Erythroblast (primary cell): ENCODE data around the gene PDE5A.

Experiments used
- DNase-seq, 2 experiments: peaks; one replicate each; lab custom pipeline; 2025; lab: John Stamatoyannopoulos, UW
- GATA1 ChIP-seq: IDR thresholded peaks from 2 replicates; pipeline ENCODE4 v1.6.1; 2011; ENCODE audit warnings: low read depth, mild to moderate bottlenecking, control low read depth, low read length, moderate library complexity
- POLR2A ChIP-seq: IDR thresholded peaks from 2 replicates; pipeline ENCODE4 v1.6.1; 2011; ENCODE audit warnings: mild to moderate bottlenecking, low read length

PDE5A gene

GRCh38 chr4:119585771-119586170 lies 42.8 kb downstream of the PDE5A start:
- no peak for DNase-seq
- TF ChIP-seq POLR2A, result no peak
- no peak for TF ChIP-seq GATA1

DNA sequence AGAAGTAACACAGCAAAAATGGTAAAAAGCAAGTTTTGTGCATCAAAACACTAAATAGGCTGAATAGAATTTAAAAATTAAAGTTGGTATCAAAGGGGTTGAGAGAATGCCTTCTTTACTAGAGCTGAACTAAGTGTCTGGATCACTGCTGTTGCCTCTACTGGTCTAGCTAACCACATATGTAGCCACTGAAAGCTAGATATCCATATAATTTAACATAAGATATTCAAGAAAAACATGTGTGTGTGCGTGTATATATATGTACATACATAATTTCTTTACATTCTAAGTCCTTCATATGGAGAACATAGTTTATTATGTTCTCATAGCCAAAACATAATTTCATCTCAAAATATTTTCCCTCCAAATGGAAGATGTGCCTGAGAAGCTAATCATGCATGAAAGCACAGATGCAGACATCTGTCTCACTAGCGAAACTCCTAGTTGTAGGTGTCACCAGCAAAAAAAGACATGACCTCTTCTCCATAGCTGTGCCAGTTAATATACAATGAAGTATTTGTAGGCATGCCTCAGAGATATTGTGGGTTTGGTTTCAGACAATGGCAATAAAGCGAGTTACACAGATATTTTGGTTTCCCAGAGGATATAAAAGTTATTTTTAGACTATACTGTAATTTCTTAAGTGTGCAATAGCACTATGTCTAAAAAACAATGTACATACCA lies 47.3 kb downstream of the PDE5A start:
- DNase-seq, result no peak
- no peak for TF ChIP-seq POLR2A
- TF ChIP-seq GATA1, result no peak

- TF ChIP-seq GATA1 (no peak), POLR2A (no peak)
- no peak for DNase-seq
Observed at GRCh38 chr4:119580293-119580692, 48.3 kb downstream of the PDE5A start.

DNA sequence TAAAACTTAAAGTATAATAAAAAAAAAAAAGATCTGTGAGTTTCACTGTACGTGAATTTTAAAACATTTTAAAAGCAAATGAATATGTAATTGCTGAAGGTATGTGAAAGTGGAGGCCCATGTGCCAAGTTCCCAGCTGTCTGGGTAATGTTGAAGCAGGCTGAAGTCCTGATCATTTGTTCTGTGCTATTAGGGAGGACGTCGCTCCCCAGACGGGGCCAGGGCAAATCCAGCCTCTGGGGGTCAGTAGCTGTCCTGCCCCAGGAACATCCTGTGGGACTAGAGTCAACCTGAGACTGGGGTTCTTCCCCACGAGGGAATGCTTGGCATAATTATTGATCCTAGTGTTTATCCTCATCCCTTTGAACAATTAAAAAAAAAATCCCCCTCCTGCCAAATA lies 48.8 kb downstream of the PDE5A start:
- DNase-seq, result no peak
- no peak for TF ChIP-seq POLR2A
- TF ChIP-seq GATA1, result no peak

DNA sequence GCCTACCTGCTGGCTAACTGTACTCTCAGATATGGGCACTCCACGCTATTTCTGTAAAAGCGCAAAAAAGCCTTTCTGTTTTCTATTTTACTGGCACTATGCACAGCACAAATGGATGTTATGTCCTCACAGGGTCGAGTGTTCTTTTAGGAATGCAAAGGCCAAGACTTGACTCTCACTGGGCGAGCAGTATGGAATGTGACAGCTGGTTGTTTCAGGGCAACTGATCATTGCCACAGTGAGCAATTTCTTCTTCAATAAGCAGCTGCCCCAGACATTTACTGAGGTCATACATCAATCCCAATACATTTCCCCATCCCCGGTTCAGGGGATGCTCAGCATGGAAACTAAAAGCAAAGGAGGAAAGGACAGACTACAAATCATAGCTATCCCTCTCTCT lies 58.2 kb downstream of the PDE5A start:
- no peak for DNase-seq
- TF ChIP-seq POLR2A, result no peak
- no peak for TF ChIP-seq GATA1

- no peak for DNase-seq
- TF ChIP-seq POLR2A (no peak), GATA1 (no peak)
Observed at GRCh38 chr4:119564106-119564505, 64.5 kb downstream of the PDE5A start.

DNA sequence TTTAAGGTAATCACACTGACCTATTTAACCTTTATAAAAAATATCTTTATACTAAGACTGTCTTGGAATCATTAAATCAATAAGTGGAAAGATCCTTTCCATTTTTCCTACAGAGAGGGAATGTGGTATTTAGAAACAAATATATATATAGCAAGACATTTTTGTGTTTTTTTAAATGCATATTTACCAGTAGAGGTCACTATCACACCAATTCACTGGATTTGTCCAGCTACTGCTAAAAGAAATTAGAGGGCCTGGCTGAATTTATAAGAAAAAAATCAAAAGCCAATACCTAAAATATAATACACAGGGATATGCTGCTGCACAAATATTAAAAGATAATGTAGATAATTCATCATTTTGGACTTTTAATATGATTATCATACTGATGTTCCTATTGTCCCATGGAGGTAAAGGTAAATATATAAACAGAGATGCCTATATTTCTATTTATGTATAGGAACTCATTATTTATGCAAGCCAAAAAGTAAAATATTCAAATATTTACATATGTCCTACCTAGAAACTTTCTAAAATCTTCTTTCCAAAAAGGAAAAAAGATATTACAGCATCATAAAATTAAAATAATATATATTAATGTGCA lies 69.5 kb downstream of the PDE5A start:
- TF ChIP-seq GATA1, result no peak
- TF ChIP-seq POLR2A, result no peak
- DNase-seq, result peak; percentile 11 to 29

DNA sequence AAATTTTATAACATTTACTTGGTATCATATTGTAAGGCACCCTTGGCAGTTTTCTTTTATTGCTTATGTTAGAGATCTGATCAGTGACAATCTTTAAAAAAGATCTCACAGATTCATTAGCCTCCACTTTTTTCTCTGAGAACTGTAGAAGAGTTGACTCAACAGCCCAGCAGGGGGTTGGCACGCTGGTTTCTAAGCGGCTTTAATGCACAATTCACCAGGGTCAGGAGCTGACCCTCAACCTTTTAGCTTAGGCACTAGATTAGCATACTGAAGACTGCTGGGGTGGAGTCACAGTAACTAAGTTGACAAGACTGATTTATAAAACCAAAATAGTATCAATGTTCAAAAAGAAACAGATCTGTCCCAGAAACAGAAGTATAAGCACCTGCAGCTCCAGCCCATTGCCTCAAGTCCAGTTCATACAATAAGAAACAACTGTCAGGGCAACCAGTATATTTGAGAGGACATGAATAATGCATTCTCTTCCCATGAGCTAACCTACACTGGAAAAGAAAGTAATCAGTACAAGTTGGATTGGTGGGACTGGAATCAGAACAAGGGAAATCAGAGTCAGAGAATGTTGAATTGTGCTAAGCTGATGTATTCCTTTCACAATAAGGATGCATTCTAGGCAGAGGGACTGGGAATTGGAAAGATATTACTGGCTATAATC lies 77.6 kb downstream of the PDE5A start:
- TF ChIP-seq GATA1 (no peak), POLR2A (no peak)
- DNase-seq, result no peak

GRCh38 chr4:119549639-119550038 lies 79.0 kb downstream of the PDE5A start:
- TF ChIP-seq POLR2A (no peak), GATA1 (no peak)
- no peak for DNase-seq

- DNase-seq, result no peak
- TF ChIP-seq POLR2A (no peak), GATA1 (no peak)
Observed at GRCh38 chr4:119543779-119544178, 84.8 kb downstream of the PDE5A start.

GRCh38 chr4:119543187-119543586 lies 85.4 kb downstream of the PDE5A start:
- TF ChIP-seq GATA1 (no peak), POLR2A (no peak)
- no peak for DNase-seq

GRCh38 chr4:119540249-119540648 lies 88.4 kb downstream of the PDE5A start:
- no peak for TF ChIP-seq POLR2A
- no peak for TF ChIP-seq GATA1

GRCh38 chr4:119537586-119537985 lies 91.0 kb downstream of the PDE5A start:
- no peak for DNase-seq
- TF ChIP-seq POLR2A (no peak), GATA1 (no peak)

More at GRCh38 chr4:119540249-119540648, 88.4 kb downstream of the PDE5A start:
- no peak for DNase-seq

DNA sequence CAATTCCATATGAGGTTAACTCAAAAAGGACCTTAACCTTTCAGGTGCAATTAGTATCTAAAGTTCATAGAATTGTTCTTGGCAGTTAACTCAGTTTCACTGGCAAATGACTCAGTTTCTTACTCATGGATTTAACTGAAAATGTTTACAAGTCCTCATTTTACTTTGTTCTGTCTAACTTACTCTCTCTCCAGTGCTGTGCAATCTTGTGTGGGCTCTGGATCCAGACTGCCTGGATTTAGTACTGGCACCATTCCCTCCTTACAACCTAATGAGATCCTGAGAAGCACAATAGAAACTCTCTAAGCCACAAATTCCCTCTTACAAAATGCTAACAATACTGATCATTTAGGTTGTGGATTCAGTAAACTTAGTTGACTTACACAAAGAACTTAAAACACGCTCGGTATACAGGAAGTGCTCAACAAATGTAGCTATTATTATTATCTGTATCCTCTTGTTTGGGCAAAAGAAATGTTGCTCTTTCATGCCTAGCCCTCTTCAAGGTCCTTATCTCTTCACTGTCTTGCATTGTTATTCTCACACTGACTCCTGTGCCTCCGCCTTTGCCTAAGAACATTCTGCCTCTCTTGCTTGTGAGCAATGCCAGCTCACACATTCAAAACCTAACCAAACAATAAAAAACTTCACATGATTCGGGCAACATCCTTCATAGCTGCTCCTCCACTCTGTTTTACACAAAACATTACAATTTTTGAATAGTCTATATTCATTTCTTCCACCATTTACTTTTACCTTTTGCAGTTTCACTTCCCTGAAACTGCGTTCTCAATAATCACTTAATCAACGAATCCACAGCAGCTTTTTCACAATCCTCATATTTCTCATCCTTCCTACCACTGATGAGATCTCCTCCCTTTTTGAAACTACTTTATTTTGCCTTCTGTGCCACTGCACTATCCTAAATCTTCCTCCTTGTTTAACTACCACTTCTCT lies 91.8 kb downstream of the PDE5A start:
- TF ChIP-seq POLR2A, result no peak
- no peak for TF ChIP-seq GATA1
- DNase-seq, result no peak

GRCh38 chr4:119532319-119532718 lies 96.3 kb downstream of the PDE5A start:
- TF ChIP-seq GATA1 (no peak), POLR2A (no peak)
- no peak for DNase-seq
